GM18868 (cell line): Measurements from ENCODE around the gene SKIC8.

Source experiments
- ATAC-seq: cut with Tn5 transposase; IDR thresholded peaks from one replicate; pipeline ENCODE4 v1.9.1; 2021; ENCODE audit warnings: mild to moderate bottlenecking, moderate library complexity; ENCODE audit not compliant: unreplicated experiment

SKIC8 gene

GRCh38 chr15:78322243-78322642, 22.8 kb upstream of the SKIC8 start:
- no peak for ATAC-seq

GRCh38 chr15:78321786-78322185, 22.4 kb upstream of the SKIC8 start:
- no peak for ATAC-seq

GRCh38 chr15:78321041-78321570, 21.7 kb upstream of the SKIC8 start:
- no peak for ATAC-seq

GRCh38 chr15:78320183-78320582, 20.8 kb upstream of the SKIC8 start:
- no peak for ATAC-seq

GRCh38 chr15:78319588-78319987, 20.2 kb upstream of the SKIC8 start:
- no peak for ATAC-seq

- ATAC-seq: no peak
These were observed 17.9 kb upstream of the SKIC8 start for GRCh38 chr15:78317145-78317836.

GRCh38 chr15:78316283-78317083, 17.1 kb upstream of the SKIC8 start:
- peak; percentile 84 for ATAC-seq

- ATAC-seq: no peak
These were observed 16.4 kb upstream of the SKIC8 start for GRCh38 chr15:78315686-78316282.

- ATAC-seq: no peak
These were observed 14.8 kb upstream of the SKIC8 start for GRCh38 chr15:78314181-78314581.

- ATAC-seq: no peak
These were observed 14.0 kb upstream of the SKIC8 start for GRCh38 chr15:78313383-78313782.

- no peak for ATAC-seq
These were observed 13.5 kb upstream of the SKIC8 start for GRCh38 chr15:78312957-78313356.

- no peak for ATAC-seq
These were observed 13.1 kb upstream of the SKIC8 start for GRCh38 chr15:78312536-78312935.

GRCh38 chr15:78311292-78311691, 11.9 kb upstream of the SKIC8 start:
- no peak for ATAC-seq

- ATAC-seq: peak; percentile 56
These were observed 9.1 kb upstream of the SKIC8 start for GRCh38 chr15:78308422-78309032.

- ATAC-seq: no peak
These were observed 8.6 kb upstream of the SKIC8 start for GRCh38 chr15:78307976-78308375.

- no peak for ATAC-seq
These were observed 6.9 kb upstream of the SKIC8 start for GRCh38 chr15:78306176-78306774.

GRCh38 chr15:78304216-78305066, 5.0 kb upstream of the SKIC8 start:
- no peak for ATAC-seq

- ATAC-seq: no peak
These were observed 3.3 kb upstream of the SKIC8 start for GRCh38 chr15:78302579-78303312.

- no peak for ATAC-seq
These were observed 2.4 kb upstream of the SKIC8 start for GRCh38 chr15:78301828-78302227.
